Measurements from ENCODE around the gene NPRL2.
"Not testable (repeated sequence)": the region's sequence is repeated elsewhere in the genome, so short reads cannot be mapped to it uniquely, and the experiment has no call there.

The NPRL2 gene

DNA sequence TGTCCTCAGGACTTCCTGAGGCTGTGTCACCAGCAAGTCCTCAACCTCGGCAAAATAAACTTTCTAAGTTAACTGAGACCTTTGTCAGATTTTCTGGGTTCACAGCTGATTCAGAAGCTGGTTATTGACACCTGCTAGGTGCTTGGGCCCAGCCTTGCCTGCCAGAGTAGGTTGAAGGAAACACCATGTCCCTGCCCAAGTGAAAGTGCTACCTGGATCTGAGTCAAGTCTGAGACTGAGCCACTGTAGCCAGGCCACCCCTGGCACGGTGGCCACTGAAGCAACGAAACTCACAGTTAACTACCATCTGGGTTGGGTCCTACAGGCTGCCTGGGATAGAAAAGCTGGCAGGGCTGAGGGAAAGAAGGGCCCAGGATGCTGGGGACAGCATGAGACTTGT, 36.2 kb downstream of the NPRL2 start:
- TF ChIP-seq, protein P1, sequence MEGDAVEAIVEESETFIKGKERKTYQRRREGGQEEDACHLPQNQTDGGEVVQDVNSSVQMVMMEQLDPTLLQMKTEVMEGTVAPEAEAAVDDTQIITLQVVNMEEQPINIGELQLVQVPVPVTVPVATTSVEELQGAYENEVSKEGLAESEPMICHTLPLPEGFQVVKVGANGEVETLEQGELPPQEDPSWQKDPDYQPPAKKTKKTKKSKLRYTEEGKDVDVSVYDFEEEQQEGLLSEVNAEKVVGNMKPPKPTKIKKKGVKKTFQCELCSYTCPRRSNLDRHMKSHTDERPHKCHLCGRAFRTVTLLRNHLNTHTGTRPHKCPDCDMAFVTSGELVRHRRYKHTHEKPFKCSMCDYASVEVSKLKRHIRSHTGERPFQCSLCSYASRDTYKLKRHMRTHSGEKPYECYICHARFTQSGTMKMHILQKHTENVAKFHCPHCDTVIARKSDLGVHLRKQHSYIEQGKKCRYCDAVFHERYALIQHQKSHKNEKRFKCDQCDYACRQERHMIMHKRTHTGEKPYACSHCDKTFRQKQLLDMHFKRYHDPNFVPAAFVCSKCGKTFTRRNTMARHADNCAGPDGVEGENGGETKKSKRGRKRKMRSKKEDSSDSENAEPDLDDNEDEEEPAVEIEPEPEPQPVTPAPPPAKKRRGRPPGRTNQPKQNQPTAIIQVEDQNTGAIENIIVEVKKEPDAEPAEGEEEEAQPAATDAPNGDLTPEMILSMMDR (IDR thresholded peaks at IDR 0.05; ENCODE audit: insufficient read depth, low read length, missing control alignments) = no peak
- H3K4me3 ChIP-seq (ENCODE audit: low read depth, low read length) = no peak overlapping the region
- DNase-seq (ENCODE audit: low read depth, low spot score) = no peak
- CTCF ChIA-PET = interaction anchor here (1.1 to 3.7 kb wide), 6 partner anchors 9 to 122 kb away, joined by 3 to 20 read pairs (median 4); partner anchors contain the start of genes HYAL2, HYAL3 and NAA80
- POLR2A ChIA-PET = interaction anchor here (1.7 kb wide), 1 partner anchor 15 kb away, joined by 5 read pairs; the partner anchor contains the start of genes HYAL3 and NAA80

DNA sequence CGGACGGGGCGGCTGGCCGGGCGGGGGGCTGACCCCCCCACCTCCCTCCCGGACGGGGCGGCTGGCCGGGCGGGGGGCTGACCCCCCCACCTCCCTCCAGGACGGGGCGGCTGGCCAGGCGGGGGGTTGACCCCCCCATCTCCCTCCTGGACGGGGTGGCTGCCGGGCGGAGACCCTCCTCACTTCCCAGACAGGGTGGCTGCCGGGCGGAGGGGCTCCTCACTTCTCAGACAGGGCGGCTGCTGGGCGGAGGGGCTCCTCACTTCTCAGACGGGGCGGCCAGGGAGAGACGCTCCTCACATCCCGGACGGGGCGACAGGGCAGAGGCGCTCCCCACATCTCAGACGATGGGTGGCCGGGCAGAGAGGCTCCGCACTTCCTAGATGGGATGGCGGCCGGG, 38.5 kb downstream of the NPRL2 start:
- CTCF ChIA-PET; DNase-seq (ENCODE audit: low read depth, low spot score); H3K4me3 ChIP-seq (ENCODE audit: low read depth, low read length); POLR2A ChIA-PET: not testable (repeated sequence)

DNA sequence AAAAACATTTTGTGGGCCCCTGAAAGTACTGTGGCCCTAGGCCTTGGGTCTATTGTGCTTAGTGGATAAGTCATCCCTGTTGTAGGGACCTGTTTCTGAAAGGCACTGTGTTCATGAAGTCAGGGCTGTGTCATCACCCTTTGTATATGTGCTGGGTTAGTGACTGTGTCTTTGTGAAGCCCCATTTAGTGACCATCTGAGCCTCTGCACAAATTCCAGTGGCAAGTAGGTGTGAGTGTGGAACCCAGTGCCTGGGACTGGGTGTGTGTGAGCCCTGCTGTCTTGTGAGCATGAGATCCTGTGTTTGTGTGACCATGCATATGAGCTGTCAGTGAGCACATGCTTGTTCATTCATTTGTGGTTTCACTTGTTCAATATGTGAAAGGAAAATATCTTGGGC, 46.0 kb downstream of the NPRL2 start:
- ChIA-PET CTCF (no interaction called here), POLR2A (no interaction called here)
- DNase-seq (ENCODE audit: low read depth, low spot score) = no peak
- no peak overlapping the region for H3K4me3 ChIP-seq (ENCODE audit: low read depth, low read length)
- TF ChIP-seq, protein P1 (IDR thresholded peaks at IDR 0.05; ENCODE audit: insufficient read depth, low read length, missing control alignments) = no peak

DNA sequence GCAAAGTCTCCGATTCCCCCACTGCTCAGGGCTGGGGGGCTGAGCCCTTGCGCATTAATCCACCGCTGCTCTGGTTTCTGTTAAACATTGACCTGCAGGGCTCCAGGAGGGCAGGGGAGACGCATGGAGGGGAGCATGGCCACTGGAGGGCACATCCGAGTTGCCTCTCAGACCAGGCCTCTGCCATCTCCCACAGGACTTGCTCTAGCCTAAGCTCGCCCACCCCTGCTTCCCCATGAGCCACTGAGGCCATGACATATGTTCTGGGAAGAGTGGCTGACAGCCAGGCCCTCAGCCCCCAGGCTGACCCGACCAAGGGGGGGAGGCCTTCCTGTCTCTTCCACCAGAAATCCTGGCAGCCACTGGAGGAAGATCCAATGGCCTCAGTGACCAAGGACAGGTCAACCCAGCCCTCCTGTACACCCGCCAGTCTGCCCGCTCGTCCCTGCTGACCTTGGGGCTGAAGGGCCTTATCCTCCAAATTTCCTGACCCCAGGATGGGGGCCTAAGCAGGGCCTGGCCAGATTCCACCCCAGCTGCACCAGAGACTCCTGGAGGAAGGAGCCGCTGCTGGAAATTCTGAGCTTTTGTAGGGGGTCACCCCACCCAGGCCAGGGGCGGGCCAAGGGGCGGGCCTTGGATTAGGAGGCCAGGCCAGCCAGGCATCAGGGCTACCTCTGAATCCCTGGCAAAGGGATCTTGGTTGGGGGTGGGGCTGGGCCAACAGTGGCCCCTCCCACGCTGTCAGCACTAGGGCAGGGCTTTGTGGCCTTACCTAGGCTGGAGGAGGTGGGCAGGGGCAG, 47.4 kb downstream of the NPRL2 start, which contains the start of gene HYAL1:
HYAL1 (minus strand) TSS at position 562 of the 803 bp plus-strand sequence. CDS start 618 bp downstream, outside the sequence.
- TF ChIP-seq, protein P1 (IDR thresholded peaks at IDR 0.05; ENCODE audit: insufficient read depth, low read length, missing control alignments) = no peak
- DNase-seq (ENCODE audit: low read depth, low spot score) = no peak
- ChIA-PET CTCF (interaction anchor here (1.3 to 1.6 kb wide), 2 partner anchors 12 to 21 kb away, joined by 3 to 4 read pairs; no protein-coding TSS in a partner anchor), POLR2A (no interaction called here)
- no peak within 1 kb of the TSS for H3K4me3 ChIP-seq (ENCODE audit: low read depth, low read length)

DNA sequence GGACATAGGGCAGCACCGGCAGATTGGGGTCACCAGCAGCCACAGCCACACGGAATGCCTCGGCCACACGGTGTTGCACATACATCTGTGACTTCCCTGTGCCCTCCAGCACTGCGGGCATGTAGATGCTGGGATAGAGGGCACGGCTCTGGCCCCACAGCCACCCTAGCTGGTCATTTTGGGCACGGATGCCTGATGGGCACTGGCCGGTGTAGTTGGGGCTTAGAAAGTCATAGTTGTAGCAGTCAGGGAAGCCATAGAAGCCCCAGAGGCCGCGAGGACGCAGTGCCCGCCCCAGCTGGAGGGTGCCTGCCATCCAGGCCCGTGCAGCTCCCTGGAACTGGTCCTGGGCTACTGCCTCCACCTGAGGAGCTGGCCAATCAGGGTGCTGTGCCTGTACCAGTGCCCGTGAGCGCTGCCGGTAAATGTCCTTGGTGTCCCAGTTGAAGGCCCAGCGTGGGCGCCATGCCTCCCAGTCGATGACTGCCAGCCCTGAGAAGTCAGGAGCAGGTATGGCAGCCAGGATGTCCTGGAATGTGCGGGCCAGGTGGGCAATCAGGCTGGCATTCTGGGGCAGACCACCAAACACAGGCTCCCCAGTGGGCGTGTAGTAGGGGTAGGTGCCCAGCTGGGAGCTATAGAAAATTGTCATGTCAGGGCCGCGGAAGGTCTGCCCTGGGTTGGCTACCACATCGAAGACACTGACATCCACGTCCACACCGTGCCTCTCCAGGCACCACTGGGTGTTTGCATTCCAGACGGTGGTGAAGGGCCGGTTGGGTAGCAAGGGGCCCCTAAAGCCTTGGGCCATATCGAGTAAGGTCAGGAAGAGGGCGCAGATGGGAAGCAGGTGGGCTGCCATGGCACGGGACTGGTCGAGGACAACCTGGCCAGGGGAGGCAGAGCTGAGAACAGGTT, 48.2 kb downstream of the NPRL2 start:
- TF ChIP-seq, protein P1 (IDR thresholded peaks at IDR 0.05; ENCODE audit: insufficient read depth, low read length, missing control alignments) = no peak
- CTCF ChIA-PET = interaction anchor here (1.3 to 1.6 kb wide), 2 partner anchors 13 to 22 kb away, joined by 3 to 4 read pairs; no protein-coding TSS in a partner anchor
- H3K4me3 ChIP-seq (ENCODE audit: low read depth, low read length) = no peak overlapping the region
- no peak for DNase-seq (ENCODE audit: low read depth, low spot score)
- POLR2A ChIA-PET = no interaction called here

DNA sequence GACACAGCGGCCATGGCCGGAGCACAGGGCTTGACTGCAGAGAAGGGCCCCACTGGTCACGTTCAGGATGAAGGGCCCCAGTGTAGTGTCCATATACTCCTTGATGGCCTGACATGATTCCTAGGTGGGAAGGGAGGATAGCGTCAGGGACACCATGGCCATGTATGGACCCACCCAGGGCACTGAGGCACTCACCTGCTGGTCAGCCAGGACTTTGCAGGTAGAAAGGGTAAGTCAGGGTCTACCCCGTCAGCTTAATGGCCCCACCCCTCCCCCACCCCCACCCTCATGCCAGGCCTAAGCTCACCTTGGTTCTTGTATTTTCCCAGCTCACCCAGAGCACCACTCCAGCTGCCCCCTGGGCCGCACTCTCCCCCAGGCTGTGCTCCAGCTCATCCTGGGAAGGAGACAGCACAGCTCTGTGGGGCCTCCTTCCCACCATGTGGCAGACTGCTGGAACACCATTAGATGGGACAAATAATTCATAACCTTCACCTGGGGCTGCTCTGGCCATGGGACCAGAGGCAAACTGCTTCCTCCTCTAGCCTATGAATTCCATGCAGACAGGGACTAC, 49.8 kb downstream of the NPRL2 start:
- TF ChIP-seq, protein P1 (IDR thresholded peaks at IDR 0.05; ENCODE audit: insufficient read depth, low read length, missing control alignments) = no peak
- no peak overlapping the region for H3K4me3 ChIP-seq (ENCODE audit: low read depth, low read length)
- ChIA-PET POLR2A (no interaction called here), CTCF (no interaction called here)
- DNase-seq (ENCODE audit: low read depth, low spot score) = no peak
